Left ventricle myocardium superior (tissue), 1 donor: ENCODE results near the gene PGAP1. TPM values are rescaled to one million over a fixed set of nuclear protein-coding genes. Genes with fewer than 3 reads are reported as not detected.
A peak's percentile ranks its signal among the peaks of the same experiment; 100 is the strongest.

Source experiments
- ATAC-seq: fragments of 200-7000 bp; cut with Tn5 transposase; one replicate; pipeline ENCODE4 v1.9.1; 2020; ENCODE audit warnings: mild to moderate bottlenecking, moderate library complexity
- DNase-seq: peaks from one replicate; pipeline ENCODE4 v3.0.0-alpha.2; 2020
- intact Hi-C: fragments of 100-400 bp; cut with micrococcal nuclease; formaldehyde crosslinking; loops from one replicate; pipeline ENCODE4 v1.11.0; 2022
- total RNA-seq: library from RNA; stranded (reverse); fragmentation: NEBNext Ultra II Directional; extraction: Animal tissue kit (Norgen Biotek cat#: 25700); gene quantifications from one replicate; pipeline ENCODE4 v1.2.1, GENCODE V29; 2021
- donor health status: DM: no; HTN: yes; CAD: no; lungs with severe emphysema.

Gene PGAP1
- total RNA-seq, 1 donor from 2014 or later, result 6.5 TPM

DNA sequence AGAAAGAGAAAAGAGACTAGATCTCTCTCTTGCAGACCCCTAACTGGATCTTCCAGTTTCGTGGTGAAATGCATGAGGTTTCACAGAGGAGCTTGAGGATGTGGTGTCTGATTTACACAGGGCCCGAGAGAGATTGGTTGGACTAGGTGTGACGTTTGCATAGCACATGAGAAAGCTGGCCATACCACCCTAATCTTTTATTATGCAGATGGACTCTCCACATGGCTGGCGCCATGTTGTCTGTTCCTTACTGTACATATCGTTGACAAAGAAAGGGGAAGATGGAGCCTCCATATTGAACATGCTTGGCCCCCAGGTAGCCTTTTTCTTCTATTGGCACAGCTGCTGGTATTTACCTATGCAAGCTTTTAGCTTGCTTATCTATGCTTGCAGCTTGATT, 27.5 kb upstream of the PGAP1 start:
- no peak for DNase-seq
- ATAC-seq, result no peak
- intact Hi-C loops, result no loop called here

DNA sequence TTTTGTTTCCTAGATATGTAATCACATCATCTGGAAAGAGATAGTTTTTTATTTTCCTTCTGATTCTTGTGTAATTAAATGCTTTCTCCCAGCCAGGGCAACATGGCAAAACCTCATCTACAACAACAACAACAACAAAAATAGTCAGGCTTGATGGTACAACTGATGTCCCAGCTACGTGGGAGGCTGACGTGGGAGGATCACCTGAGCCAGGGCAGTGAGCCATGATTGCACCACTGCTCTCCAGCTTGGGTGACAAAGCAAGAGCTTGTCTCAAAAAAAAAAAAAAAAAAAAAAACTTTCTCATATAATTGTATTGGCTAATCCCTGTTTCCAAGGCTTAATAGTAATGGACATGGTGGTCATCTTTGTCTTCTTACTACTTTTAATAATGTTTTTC, 26.4 kb upstream of the PGAP1 start:
- DNase-seq, result no peak
- no peak for ATAC-seq
- intact Hi-C loops, result no loop called here

DNA sequence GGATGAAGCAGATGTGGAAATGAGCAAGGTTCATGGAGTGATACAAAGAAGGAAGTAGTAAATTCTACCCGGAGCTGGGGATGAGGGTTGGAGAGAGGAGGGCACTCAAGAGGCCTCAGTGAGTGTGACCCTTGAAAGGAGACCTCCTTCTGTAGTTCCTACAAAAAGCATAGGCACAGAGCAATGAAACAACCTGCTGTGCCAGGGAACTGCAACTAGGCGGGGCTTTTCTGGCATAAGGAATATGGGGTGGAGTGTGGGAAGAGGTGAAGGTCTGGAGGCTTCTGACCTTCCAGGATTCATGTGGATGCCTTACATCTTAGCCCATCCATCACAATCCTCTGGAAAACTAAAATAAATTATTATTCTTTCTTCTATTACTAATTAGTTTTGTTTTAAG, 25.5 kb upstream of the PGAP1 start:
- intact Hi-C loops, result no loop called here
- no peak for ATAC-seq
- no peak for DNase-seq

DNA sequence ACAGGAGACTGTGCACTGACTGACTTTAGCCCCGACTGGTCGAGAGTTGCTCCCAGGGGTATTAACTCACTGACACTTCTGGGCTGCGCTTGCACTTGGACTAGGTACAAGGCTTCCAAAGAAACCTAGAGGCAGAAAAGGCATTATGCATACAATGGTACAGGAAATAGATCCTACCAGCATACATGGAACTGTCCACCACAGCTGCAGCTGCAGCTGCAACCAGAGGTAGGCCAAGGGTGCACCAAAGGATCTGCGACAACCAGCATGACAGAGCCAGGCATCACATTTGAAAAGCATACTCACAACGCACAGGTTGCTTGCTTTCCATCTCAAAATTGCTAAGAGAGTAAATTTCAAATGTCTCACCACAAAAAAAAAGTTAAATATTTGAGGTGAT, 22.6 kb upstream of the PGAP1 start:
- ATAC-seq (no peak), DNase-seq (no peak)
- intact Hi-C loops, result no loop called here

DNA sequence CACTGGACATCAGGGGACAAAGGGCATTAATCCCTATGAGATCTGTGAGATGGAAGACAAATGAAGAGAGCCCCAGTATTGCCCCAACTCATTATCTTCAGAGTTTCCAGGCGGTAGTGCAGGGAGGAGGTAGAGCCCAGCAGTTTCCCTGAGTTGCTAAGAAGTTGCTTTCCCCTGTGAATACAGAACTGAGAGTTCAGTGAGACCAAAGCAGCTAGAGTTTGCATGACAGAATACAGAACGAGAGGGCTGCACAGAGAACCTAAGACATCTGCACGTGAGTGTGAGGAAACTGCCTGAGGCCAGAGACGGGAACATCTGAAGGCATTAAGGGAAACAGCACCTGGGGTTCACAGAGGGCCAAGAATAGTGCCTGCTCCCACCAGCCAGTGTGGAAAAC, 18.1 kb upstream of the PGAP1 start:
- ATAC-seq (no peak), DNase-seq (no peak)
- intact Hi-C loops, result no loop called here

DNA sequence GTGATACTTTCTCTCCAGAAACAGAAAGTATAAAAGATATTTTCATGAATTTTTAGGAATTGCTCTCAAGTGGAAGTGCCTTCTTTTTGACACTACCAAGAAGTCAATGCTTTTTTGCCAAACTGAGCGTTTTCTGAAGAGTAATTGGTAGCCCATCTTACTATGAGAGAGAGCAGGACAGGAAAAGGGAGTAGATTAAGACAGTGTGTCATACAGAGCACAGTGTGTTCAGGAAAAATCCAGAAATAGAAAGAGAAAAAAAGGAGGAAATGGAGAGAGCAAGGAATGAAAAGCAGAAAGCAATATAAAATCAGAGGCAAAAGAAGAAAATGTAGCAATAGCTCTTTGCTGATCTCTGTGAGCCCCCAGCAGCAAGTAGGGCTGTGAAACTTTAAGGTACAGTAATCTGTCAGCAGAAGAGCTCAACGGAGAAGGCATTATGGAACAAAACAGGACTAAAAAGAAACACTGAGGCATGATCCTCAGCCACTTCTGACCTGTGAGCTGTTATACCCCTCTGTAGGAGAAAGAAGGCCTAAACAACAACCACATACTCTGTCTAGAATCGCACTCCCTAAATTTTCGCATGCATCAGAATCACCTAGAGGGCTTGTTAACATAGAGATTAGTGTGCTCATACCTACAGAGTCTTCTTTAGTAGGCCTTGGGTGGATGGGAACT, 15.0 kb upstream of the PGAP1 start:
- peak; percentile 90 for ATAC-seq
- intact Hi-C loops, result no loop called here
- DNase-seq, result no peak

DNA sequence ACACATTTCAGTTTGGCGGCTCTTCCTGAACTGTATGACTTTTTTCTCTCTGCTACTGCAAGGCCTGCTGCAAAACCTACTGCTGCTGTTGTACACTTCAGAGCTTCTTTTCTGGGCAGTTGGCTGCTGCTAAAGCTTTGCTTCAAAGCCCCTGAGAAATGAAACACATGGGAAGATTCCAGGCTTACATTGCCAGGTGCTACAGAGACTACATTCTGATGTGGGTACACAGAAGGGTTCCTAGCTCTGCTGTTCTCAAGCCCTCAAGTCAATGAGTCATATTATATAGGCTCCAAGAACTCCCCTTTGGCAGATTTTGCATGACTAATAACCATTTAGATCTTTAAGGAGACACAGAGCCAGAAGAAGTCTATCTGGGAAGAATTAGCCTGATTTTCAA, 12.9 kb upstream of the PGAP1 start:
- ATAC-seq, result no peak
- intact Hi-C loops, result no loop called here

DNA sequence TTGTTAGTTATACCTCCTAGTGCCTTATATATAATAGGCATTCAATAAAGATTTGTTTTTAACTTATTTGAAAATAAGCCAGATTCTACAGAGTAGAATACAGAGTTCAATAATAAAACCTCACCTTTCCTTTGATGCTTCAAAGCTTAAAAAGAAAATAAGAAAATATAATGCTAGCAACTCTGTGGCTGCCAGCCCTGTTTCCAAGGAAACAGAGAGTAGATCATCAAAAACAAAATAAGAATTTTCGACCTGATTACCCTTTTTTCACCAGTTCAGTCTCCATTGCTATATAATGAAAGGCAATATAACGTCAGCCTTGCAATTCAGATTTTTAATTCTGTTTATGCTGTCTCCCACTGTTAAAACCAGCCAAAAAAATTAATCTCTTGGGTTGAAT, 8.9 kb upstream of the PGAP1 start:
- intact Hi-C loops, result no loop called here
- no peak for ATAC-seq
- no peak for DNase-seq

More for the DNA sequence above, 12.9 kb upstream of the PGAP1 start:
- no peak for DNase-seq

DNA sequence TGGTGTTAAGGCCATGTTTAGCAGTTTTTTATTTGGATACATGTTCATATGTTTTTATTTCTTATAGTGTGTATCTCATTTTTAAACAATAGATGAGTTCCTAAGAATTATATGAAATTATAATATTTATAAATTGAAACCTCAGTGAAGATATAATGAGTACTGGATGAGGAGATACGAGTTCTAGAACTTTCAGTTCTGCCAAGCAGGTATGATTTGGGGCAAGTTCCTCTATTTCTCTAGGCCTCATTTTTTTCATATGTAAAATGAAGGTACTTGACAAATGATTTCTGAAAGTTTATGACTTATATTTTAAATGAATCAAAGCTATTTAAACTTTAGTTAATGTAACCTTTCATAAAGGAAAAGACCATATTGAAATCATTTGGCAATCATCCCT, 8.2 kb upstream of the PGAP1 start:
- intact Hi-C loops, result no loop called here
- DNase-seq (no peak), ATAC-seq (no peak)

DNA sequence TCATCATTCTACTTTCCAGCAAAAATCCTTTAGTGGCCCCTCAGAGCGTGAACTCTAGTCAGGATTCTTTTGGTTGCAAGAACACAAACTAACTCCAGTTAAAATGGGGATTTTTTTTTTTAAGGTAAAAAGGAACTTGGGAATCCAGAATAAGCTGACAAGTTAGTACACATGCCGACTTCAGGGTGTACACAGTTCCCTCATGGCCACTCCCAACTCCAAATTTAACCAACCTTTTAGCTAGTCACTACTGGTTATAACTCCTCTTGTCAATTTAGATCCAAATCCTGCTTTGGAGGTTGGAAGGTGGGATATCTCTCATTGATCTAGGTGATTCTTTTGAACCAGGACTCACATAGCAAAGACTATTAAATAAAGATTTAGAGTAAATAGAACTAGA, 5.0 kb upstream of the PGAP1 start:
- DNase-seq (no peak), ATAC-seq (no peak)
- intact Hi-C loops, result no loop called here

DNA sequence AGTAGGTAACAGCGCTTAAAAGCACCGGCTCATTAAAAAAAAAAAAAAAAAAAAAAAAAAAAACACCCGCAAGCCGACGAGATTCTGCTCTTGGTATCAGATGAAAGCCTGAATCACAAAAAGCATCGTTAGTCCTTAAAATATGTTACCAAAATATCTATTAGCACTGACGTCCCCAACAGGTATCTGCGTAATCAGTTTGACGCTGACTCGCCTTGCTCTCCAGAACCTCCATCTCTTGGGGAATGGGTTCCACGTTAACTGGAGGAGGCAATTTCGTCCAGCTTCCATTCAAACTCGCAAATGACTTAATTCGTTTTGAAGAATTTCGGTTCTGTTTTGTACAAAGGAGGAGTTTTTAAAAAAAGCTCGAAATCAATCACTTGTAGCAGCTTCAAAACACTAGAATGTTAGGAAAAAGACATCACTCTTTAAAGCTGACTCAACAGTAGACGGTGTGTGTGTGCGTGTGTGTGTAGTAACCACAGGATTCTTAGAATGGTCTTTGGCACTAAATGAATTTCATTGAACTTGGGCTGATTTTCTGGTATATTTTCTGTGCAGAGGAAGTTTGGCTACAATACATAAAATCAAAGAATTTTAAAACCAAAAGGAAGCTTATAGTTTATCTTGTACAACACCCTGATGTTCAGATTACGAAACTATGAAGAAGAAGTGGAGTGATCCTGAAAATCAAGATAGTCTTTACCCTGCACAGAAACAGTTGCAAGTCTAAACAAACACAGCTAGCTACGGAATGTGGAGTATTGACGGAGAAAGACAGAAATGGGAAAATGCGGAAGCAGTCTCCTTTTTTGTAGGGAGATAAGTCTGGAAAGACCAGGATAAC, 1.1 kb upstream of the PGAP1 start:
- ATAC-seq, result no peak
- intact Hi-C loops, result loop anchor here (10.0 kb wide), 1 partner anchor 57 kb away; no protein-coding TSS in a partner anchor
- no peak for DNase-seq

DNA sequence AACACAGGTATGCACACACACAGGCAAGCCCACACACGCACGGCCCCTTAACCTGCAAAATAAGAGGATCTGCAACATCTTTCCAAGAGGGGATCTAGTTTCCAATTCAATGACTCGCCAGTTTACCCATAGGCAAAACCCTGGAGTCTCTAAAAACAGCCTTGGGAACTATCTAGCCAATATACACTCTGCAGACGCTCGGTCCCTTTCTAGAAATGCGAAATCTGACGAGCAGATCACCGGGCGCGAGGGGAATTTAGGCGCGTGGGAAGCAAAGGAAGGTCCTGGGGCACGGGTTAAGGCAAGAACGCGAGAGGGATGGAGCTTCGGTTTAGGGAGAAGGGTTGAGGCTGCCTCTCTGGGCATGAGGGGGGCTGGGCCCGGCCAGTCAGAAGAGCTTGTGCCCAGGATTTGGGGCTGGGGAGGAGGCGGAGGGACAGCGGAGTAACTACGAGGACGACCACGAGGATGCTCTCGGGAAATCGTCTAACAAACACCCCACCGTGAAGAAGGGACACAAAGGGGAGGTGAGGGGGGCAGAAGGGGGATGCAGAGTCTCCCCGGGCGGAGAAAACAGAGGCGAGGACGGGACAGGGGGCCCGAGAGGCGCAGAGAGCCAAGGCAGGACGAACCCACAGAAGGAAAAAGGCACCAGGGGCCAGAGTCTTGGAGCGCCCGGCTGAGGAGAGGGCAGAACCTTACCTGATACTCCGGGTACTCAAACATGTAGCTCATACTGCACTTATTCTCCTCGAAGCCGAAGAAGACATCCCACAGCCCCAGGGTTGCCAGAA, 542 bp downstream of the PGAP1 start:
- DNase-seq (peak; percentile 55), ATAC-seq (peak; percentile 61)
- intact Hi-C loops, result loop anchor here (10.0 kb wide), 1 partner anchor 59 kb away; no protein-coding TSS in a partner anchor

DNA sequence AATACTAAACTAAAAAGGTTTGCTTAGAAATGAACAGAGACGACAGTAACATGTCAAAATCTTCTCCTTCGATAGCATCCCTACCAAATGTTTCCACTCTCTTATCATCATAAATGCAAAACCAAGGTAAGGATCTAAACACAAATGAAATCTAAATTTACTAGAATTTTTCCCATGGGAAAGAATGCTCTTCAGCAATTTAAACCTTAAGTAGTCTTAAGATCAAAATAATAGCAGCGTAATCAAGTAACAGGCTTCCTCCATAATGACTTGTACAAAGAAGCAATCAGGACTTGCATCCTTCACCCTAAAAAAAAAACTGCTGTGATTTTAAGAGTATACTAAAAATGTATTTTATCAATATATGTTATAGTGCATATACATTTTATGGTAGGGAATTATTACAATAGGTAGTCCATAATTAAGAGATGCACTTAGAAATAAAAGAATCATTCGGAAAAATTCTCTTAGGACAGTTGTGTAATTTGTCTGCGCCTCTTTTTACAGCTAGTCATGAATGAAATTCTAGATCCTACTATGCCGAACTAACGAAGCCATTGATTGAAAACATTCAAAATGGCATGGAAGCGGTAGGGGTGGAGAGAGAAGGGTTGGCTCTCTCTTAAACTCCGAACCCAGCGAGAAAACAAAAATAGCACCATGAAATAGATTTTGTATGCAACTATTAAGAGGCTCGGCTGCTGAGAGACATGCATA, 1.3 kb downstream of the PGAP1 start:
- DNase-seq, result no peak
- intact Hi-C loops, result loop anchor here (10.0 kb wide), 1 partner anchor 60 kb away; no protein-coding TSS in a partner anchor
- no peak for ATAC-seq

DNA sequence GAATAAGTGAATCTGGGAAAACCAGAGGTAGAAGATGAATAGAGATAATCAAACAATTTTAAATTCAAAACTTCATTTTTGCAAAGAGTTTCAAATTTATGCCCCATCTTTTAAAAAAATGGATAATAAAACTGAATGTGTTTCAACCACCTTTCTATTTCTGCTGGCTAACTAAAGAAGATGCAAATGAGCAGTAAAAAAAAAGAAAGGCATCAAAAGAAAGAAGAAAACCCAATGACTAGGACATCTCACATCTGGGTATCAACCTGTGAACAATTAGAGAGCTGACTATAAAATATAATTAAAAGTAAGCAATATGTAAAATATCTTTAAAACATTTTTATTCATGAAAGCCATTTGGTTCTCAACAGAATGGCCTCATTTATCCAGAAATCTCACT, 2.5 kb downstream of the PGAP1 start:
- ATAC-seq (no peak), DNase-seq (no peak)
- intact Hi-C loops, result loop anchor here (10.0 kb wide), 1 partner anchor 61 kb away; no protein-coding TSS in a partner anchor

DNA sequence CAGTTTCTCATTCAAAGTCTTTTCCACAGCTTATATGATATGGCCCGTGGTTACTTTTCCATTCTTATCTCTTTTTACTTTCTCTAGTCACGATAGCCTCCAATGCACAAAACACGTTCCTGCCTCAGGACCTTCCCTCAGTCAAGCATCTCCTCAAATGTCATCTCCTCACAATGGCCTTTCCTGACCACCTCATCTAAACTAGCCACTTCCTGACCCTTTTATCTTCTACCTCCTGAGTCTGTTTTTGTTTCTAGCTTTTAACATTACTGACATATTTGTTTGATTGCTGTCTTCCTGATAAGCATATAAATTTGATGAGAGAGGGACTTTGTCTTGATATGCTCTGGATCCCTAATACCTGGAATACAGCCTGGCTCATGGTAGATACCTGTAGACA, 7.6 kb downstream of the PGAP1 start:
- no peak for ATAC-seq
- intact Hi-C loops, result no loop called here

DNA sequence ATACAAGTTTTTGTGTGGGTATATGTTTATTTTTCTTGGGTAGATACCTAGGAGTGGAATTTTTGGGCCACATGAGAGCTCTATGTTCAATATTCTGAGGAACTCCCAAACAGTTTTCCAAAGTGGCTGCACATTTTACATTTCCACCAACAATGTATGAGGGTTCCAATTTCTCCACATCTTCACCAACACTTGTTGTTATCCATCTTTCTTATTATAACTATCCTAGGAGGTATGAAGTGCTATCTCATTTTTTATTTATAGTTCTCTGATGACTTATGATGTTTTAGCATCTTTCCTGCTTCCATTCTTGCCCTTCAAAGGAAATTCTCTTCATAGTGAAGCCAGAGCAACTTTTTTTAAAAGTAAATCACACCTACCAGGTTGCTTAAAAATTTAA, 8.7 kb downstream of the PGAP1 start:
- ATAC-seq (no peak), DNase-seq (no peak)
- intact Hi-C loops, result no loop called here

More for the DNA sequence above, 7.6 kb downstream of the PGAP1 start:
- no peak for DNase-seq

DNA sequence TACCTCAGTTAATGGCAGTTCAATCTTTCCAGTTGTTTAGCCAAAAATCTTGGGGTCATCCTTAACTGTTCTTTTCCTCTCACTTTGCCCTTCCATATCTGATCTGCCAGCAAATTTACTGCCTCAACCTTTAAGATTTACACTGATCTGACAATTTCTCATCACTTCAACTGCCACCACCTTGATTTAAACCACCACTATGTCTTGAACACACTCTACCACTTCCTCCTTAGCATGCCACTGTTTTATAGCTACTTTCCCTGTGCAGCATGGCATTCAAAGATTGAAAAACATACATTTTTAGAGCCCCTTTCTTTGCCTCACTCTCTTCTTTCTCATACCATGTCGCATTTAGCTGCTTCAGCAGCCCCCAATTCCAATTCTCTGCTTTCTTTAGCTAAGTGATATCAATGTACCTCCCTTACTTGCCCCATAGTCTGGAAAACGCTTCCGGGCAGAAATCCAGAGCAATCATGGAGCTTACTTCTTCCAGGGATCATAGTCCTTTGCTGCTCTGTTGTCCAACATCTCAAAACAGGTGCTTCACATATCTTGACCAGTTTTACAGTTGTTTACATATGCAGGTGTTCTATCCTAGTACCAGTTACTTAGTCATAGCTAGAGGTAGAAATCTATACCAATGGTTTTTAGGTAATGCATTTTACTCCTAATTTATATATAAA, 10.9 kb downstream of the PGAP1 start:
- no peak for ATAC-seq
- DNase-seq, result no peak
- intact Hi-C loops, result no loop called here

DNA sequence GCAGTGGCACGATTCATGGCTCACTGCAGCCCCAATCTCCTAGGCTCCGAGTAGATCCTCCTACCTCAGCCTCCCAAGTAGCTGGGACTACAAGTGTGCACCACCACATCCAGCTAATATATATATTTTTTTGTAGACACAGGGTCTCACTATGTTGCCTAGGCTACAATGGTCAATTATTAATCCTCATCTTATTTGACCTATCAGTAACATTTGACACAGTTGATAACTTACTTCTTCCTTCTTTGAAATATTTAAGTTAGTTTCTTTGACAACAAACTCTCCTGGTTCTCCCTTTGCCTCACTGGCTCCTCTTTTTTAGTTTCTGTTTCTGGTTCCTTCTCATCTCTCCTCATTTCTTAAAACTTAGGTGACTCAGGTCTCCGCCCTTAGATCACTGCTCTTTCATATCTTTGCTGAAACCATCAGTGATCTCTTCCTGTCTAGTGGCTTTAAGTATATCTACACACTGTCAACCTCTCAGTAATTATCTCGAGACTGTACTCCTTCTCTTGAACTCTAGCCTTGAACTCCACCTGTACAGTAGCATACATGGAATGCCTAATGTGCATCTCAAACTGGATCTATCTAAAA, 11.5 kb downstream of the PGAP1 start:
- DNase-seq (no peak), ATAC-seq (no peak)
- intact Hi-C loops, result no loop called here
